Measurements from ENCODE around the gene B3GALT6.

The B3GALT6 gene

DNA sequence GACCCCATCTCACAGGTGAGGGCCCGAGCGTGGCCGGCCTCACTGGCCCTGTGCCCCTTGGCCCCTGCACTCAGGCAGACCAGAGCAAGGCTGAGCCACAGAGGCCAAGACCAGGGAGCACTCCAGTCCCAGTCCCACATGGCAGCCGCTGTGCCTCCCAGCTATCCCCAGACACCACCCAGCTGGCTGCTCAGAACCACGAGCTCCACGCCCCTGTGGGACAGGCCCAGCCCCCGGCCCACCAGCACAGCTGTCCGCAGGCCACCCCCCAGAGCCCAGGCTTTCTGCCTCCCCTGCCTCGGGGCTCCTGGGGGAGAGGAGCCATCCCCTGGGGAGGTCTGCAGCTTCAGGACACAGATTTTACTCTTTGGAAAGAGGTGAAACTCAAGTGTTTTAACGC is 23.6 kb downstream of the B3GALT6 start:
- Histone ChIP-seq H3K27me3 (ENCODE audit: insufficient read depth, poor library complexity, severe bottlenecking) (no peaks in the 10 kb centered on the region), H3K9me3 (ENCODE audit: severe bottlenecking) (no peaks in the 10 kb centered on the region), H3K4me1 (ENCODE audit: insufficient read depth, poor library complexity, severe bottlenecking) (peaks cover 7% of the 10 kb centered on the region), H3K36me3 (ENCODE audit: low read depth) (peaks cover 55% of the 10 kb centered on the region), H3K4me3 (ENCODE audit: severe bottlenecking) (no peak overlapping the region), H3K27ac (ENCODE audit: poor library complexity, severe bottlenecking) (no peak overlapping the region)
- ATAC-seq (ENCODE audit: low read depth) (no peak), DNase-seq (ENCODE audit: low spot score) (peak; percentile 63)
- TF ChIP-seq, protein P1, sequence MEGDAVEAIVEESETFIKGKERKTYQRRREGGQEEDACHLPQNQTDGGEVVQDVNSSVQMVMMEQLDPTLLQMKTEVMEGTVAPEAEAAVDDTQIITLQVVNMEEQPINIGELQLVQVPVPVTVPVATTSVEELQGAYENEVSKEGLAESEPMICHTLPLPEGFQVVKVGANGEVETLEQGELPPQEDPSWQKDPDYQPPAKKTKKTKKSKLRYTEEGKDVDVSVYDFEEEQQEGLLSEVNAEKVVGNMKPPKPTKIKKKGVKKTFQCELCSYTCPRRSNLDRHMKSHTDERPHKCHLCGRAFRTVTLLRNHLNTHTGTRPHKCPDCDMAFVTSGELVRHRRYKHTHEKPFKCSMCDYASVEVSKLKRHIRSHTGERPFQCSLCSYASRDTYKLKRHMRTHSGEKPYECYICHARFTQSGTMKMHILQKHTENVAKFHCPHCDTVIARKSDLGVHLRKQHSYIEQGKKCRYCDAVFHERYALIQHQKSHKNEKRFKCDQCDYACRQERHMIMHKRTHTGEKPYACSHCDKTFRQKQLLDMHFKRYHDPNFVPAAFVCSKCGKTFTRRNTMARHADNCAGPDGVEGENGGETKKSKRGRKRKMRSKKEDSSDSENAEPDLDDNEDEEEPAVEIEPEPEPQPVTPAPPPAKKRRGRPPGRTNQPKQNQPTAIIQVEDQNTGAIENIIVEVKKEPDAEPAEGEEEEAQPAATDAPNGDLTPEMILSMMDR (IDR thresholded peaks at IDR 0.05; ENCODE audit: poor library complexity, severe bottlenecking) = no peak

DNA sequence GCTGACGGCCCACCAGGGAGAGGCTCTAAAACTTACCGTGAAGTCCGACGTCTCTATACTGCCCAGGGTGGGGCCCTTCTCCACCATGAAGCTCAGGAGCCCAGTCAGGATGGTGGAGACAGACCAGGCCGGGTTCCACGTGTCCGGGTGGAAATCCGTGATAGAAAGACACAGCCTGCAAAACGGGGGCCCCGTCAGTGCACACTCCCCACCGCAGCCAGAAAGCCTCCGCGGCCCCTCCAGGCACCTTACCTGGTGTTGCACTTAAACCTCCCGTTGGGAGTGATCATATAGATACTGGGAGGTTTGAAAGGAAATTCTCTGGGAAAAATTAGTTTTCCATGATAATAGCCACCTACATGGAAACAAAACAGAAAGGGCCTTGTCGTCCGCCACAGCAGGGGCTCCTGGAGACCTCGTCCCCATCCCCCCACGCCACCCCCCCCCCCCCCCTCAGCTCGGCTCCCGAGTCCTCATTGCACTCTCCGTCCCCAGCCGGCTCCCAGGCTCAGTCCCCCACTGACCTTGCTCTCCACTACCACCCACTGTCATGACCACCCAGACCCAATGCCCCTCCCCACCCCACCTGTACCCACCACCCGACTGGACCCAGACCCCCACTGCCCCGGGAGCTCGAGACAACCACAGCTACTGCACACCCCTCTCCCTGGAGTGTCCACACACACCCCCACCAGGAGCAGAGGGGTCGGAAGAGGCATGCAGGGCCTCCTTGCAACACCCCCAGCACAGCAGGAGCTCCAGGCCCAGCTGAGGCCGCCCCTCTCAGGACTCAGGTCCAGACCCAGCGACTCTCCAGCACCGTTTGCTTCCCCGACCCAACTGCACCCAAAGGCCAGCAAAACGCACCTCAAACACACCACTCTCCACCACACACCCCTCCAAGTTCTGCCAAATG is 25.2 kb downstream of the B3GALT6 start:
- H3K27ac ChIP-seq (ENCODE audit: poor library complexity, severe bottlenecking) = no peak overlapping the region
- no peaks in the 10 kb centered on the region for H3K4me1 ChIP-seq (ENCODE audit: insufficient read depth, poor library complexity, severe bottlenecking)
- peaks cover 68% of the 10 kb centered on the region for H3K36me3 ChIP-seq (ENCODE audit: low read depth)
- ATAC-seq (ENCODE audit: low read depth) (no peak), DNase-seq (ENCODE audit: low spot score) (peak; percentile 57)
- no peaks in the 10 kb centered on the region for H3K9me3 ChIP-seq (ENCODE audit: severe bottlenecking)
- no peak overlapping the region for H3K4me3 ChIP-seq (ENCODE audit: severe bottlenecking)
- H3K27me3 ChIP-seq (ENCODE audit: insufficient read depth, poor library complexity, severe bottlenecking) = no peaks in the 10 kb centered on the region
- TF ChIP-seq, protein P1 (IDR thresholded peaks at IDR 0.05; ENCODE audit: poor library complexity, severe bottlenecking) = no peak

DNA sequence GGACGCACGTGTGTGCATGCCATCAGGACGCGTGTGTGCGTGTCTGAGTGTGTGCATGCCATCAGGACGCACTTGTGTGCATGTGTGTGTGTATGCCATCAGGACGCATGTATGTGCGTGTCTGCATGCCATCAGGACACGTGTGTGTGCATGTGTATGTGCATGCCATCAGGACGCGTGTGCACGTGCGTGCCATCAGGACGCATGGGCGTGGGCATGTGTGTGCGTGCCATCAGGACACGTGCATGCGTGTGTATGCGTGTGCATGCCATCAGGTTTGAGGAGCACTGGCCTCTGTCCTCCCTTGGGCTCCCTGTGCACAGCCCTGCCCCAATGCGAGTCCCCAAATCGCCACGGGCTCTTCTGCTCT is 27.1 kb downstream of the B3GALT6 start:
- H3K27me3 ChIP-seq (ENCODE audit: insufficient read depth, poor library complexity, severe bottlenecking) = no peaks in the 10 kb centered on the region
- no peak overlapping the region for H3K27ac ChIP-seq (ENCODE audit: poor library complexity, severe bottlenecking)
- peaks cover 72% of the 10 kb centered on the region for H3K36me3 ChIP-seq (ENCODE audit: low read depth)
- ATAC-seq (ENCODE audit: low read depth) (no peak), DNase-seq (ENCODE audit: low spot score) (no peak)
- H3K9me3 ChIP-seq (ENCODE audit: severe bottlenecking) = no peaks in the 10 kb centered on the region
- no peaks in the 10 kb centered on the region for H3K4me1 ChIP-seq (ENCODE audit: insufficient read depth, poor library complexity, severe bottlenecking)
- TF ChIP-seq, protein P1 (IDR thresholded peaks at IDR 0.05; ENCODE audit: poor library complexity, severe bottlenecking) = no peak
- no peak overlapping the region for H3K4me3 ChIP-seq (ENCODE audit: severe bottlenecking)

DNA sequence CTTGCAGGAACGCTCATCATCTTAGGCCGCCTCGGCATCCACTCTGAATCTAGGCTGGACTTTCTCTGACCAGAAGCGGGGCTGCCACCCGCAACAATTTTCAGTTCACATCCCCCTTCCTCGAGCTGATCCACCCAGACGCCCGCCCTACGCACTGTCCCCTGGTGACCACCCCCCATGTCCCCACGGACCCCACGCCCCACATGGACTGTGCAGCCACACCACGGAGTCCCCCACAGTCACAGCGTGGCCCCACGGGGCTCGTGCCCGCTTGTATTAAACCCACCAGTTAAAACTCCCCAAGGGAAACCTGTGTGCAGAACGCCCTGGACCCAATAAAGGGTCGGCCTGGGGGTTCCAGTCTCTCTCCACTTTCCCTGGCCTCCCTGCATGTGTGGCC is 27.5 kb downstream of the B3GALT6 start:
- no peak overlapping the region for H3K4me3 ChIP-seq (ENCODE audit: severe bottlenecking)
- TF ChIP-seq, protein P1 (IDR thresholded peaks at IDR 0.05; ENCODE audit: poor library complexity, severe bottlenecking) = no peak
- H3K36me3 ChIP-seq (ENCODE audit: low read depth) = peaks cover 76% of the 10 kb centered on the region
- no peaks in the 10 kb centered on the region for H3K9me3 ChIP-seq (ENCODE audit: severe bottlenecking)
- ATAC-seq (ENCODE audit: low read depth) (no peak), DNase-seq (ENCODE audit: low spot score) (no peak)
- no peak overlapping the region for H3K27ac ChIP-seq (ENCODE audit: poor library complexity, severe bottlenecking)
- H3K27me3 ChIP-seq (ENCODE audit: insufficient read depth, poor library complexity, severe bottlenecking) = no peaks in the 10 kb centered on the region
- H3K4me1 ChIP-seq (ENCODE audit: insufficient read depth, poor library complexity, severe bottlenecking) = peaks cover 1% of the 10 kb centered on the region

Data from RWPE2 (cell line).